IMR-90 (cell line): ENCODE results near the gene SLC25A30.

ENCODE experiments used
- BHLHE40 ChIP-seq: fragments of 150-350 bp; IDR thresholded peaks from 2 replicates; pipeline ENCODE4 v1.6.1; 2016; ENCODE audit warnings: mild to moderate bottlenecking, low read depth, low read length
- CEBPB ChIP-seq: IDR thresholded peaks from 2 replicates; pipeline ENCODE4 v1.6.1; 2012; ENCODE audit warnings: low read depth, low read length, improper control_type of control experiment
- MAFK ChIP-seq: IDR thresholded peaks from 2 replicates; pipeline ENCODE4 v1.6.1; 2012; ENCODE audit warnings: low read depth, low read length, improper control_type of control experiment
- NFE2L2 ChIP-seq: fragments of 150-350 bp; IDR thresholded peaks from 2 replicates; pipeline ENCODE4 v1.6.1; 2016; ENCODE audit warnings: low read depth, mild to moderate bottlenecking, low read length
- POLR2A ChIP-seq: IDR thresholded peaks from 2 replicates; pipeline ENCODE4 v1.6.1; 2012; ENCODE audit warnings: mild to moderate bottlenecking, low read depth, low read length
- RAD21 ChIP-seq: IDR thresholded peaks from 2 replicates; pipeline ENCODE4 v1.6.1; 2012; ENCODE audit warnings: low read length, improper control_type of control experiment
- RCOR1 ChIP-seq: IDR thresholded peaks from 2 replicates; pipeline ENCODE4 v1.6.1; 2012; ENCODE audit warnings: mild to moderate bottlenecking, low read length, improper control_type of control experiment; ENCODE audit not compliant: insufficient replicate concordance
- RFX5 ChIP-seq: IDR thresholded peaks from 2 replicates; pipeline ENCODE4 v1.8.0; 2012; ENCODE audit warnings: low read depth, mild to moderate bottlenecking, low read length, moderate library complexity
- TF ChIP-seq, protein P1 (sequence below): conservative IDR thresholded peaks from 2 replicates; pipeline ENCODE4 v1.5.1; 2012; ENCODE audit warnings: mild to moderate bottlenecking, low read depth, low read length, improper control_type of control experiment
- TF ChIP-seq, protein P2 (sequence below): fragments of 150-350 bp; IDR thresholded peaks from 2 replicates; pipeline ENCODE4 v1.6.1; 2017; ENCODE audit warnings: mild to moderate bottlenecking, antibody characterized with exemption, low read length, low read depth

DNA sequence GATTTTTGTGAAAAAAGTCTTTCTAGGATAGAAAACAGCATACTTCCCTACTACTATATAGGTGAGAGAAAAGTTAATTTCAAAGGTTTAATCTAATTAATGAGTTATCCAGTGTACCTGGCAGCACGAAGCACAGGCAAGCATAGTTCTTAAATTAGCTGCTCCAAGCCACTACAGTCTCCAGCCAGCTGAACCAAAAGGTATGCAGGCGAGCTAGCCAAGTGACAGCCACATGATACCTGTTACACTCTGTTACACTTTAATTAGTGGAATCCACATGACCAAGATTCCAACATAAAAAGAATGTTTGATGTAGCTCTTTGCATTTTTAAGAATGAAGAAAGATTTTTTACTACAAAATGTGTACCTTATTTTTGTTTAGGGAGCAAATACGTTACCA lies 15.5 kb downstream of the SLC25A30 start:
- TF ChIP-seq, protein P1, sequence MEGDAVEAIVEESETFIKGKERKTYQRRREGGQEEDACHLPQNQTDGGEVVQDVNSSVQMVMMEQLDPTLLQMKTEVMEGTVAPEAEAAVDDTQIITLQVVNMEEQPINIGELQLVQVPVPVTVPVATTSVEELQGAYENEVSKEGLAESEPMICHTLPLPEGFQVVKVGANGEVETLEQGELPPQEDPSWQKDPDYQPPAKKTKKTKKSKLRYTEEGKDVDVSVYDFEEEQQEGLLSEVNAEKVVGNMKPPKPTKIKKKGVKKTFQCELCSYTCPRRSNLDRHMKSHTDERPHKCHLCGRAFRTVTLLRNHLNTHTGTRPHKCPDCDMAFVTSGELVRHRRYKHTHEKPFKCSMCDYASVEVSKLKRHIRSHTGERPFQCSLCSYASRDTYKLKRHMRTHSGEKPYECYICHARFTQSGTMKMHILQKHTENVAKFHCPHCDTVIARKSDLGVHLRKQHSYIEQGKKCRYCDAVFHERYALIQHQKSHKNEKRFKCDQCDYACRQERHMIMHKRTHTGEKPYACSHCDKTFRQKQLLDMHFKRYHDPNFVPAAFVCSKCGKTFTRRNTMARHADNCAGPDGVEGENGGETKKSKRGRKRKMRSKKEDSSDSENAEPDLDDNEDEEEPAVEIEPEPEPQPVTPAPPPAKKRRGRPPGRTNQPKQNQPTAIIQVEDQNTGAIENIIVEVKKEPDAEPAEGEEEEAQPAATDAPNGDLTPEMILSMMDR = no peak
- TF ChIP-seq CEBPB = no peak
- no peak for TF ChIP-seq RFX5
- no peak for TF ChIP-seq MAFK
- TF ChIP-seq POLR2A = no peak
- no peak for TF ChIP-seq RCOR1
- TF ChIP-seq RAD21 = no peak
- TF ChIP-seq BHLHE40 = no peak
- TF ChIP-seq NFE2L2 = no peak
- TF ChIP-seq, protein P2, sequence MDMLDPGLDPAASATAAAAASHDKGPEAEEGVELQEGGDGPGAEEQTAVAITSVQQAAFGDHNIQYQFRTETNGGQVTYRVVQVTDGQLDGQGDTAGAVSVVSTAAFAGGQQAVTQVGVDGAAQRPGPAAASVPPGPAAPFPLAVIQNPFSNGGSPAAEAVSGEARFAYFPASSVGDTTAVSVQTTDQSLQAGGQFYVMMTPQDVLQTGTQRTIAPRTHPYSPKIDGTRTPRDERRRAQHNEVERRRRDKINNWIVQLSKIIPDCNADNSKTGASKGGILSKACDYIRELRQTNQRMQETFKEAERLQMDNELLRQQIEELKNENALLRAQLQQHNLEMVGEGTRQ = no peak
